Mesendoderm (in vitro differentiated cells): ENCODE data around the gene IQGAP2.
"Not testable (repeated sequence)": the region's sequence is repeated elsewhere in the genome, so short reads cannot be mapped to it uniquely, and the experiment has no call there.

Experiments
- DNase-seq: peaks from one replicate; pipeline ENCODE4 v3.0.0; 2013
- H2AK5ac ChIP-seq: 2 replicates; pipeline ENCODE4 v1.6.1; 2013; ENCODE audit warnings: low read length, inconsistent platforms
- H2BK120ac ChIP-seq: 2 replicates; pipeline ENCODE4 v1.6.1; 2013; ENCODE audit warnings: low read depth, mild to moderate bottlenecking, low read length, moderate library complexity, mixed read lengths
- H2BK15ac ChIP-seq: replicated peaks from 2 replicates; pipeline ENCODE4 v1.6.1; 2013; ENCODE audit warnings: low read depth, mild to moderate bottlenecking, moderate library complexity
- H2BK5ac ChIP-seq: 2 replicates; pipeline ENCODE4 v1.6.1; 2013; ENCODE audit warnings: low read length, inconsistent platforms
- H3K18ac ChIP-seq: 2 replicates; pipeline ENCODE4 v1.6.1; 2013; ENCODE audit warnings: mild to moderate bottlenecking, low read length, mixed read lengths
- H3K23ac ChIP-seq: one replicate; pipeline ENCODE4 v1.6.1; 2013; ENCODE audit warnings: low read length
- H3K27ac ChIP-seq: 2 replicates; pipeline ENCODE4 v1.5.1; 2013; ENCODE audit warnings: low read depth, mild to moderate bottlenecking, inconsistent platforms, low read length, moderate library complexity
- H3K27me3 ChIP-seq: 2 replicates; pipeline ENCODE4 v1.6.1; 2013; ENCODE audit warnings: low read length, control low read depth, mild to moderate bottlenecking, inconsistent platforms; ENCODE audit not compliant: insufficient read depth, poor library complexity
- H3K36me3 ChIP-seq: 2 replicates; pipeline ENCODE4 v1.6.1; 2013; ENCODE audit warnings: low read length, inconsistent platforms; ENCODE audit not compliant: control insufficient read depth, insufficient read depth
- H3K4ac ChIP-seq: one replicate; pipeline ENCODE4 v1.6.1; 2013; ENCODE audit warnings: low read depth, mild to moderate bottlenecking, low read length, moderate library complexity
- H3K4me1 ChIP-seq: 2 replicates; pipeline ENCODE4 v1.6.1; 2013; ENCODE audit warnings: low read depth, low read length, inconsistent platforms; ENCODE audit not compliant: control insufficient read depth
- H3K4me2 ChIP-seq: 2 replicates; pipeline ENCODE4 v1.6.1; 2013; ENCODE audit warnings: low read length
- H3K4me3 ChIP-seq: 2 replicates; pipeline ENCODE4 v1.5.1; 2013; ENCODE audit warnings: mild to moderate bottlenecking, low read length
- H3K56ac ChIP-seq: one replicate; pipeline ENCODE4 v1.6.1; 2013; ENCODE audit warnings: low read length
- H3K79me1 ChIP-seq: 2 replicates; pipeline ENCODE4 v1.6.1; 2013; ENCODE audit warnings: low read length, inconsistent platforms
- H3K79me2 ChIP-seq: 2 replicates; pipeline ENCODE4 v1.6.1; 2013; ENCODE audit warnings: mild to moderate bottlenecking, low read length; ENCODE audit not compliant: control insufficient read depth, insufficient read depth
- H3K9ac ChIP-seq: 2 replicates; pipeline ENCODE4 v1.6.1; 2013; ENCODE audit warnings: low read length, inconsistent platforms
- H4K5ac ChIP-seq: one replicate; pipeline ENCODE4 v1.6.1; 2013; ENCODE audit warnings: low read length
- H4K8ac ChIP-seq: one replicate; pipeline ENCODE4 v1.6.1; 2013; ENCODE audit warnings: low read depth, mild to moderate bottlenecking, control low read depth, low read length, moderate library complexity
- WGBS: extraction: QIAGEN DNeasy Blood & Tissue Kit; methylation state at CpG from one replicate; pipeline ENCODE4 v1.1.7; 2013; ENCODE audit warnings: low lambda C conversion rate, missing lambda C conversion rate; ENCODE audit not compliant: insufficient coverage; ENCODE audit errors: extremely low coverage; 5-methylcytosine and 5-hydroxymethylcytosine counted together

Gene IQGAP2

DNA sequence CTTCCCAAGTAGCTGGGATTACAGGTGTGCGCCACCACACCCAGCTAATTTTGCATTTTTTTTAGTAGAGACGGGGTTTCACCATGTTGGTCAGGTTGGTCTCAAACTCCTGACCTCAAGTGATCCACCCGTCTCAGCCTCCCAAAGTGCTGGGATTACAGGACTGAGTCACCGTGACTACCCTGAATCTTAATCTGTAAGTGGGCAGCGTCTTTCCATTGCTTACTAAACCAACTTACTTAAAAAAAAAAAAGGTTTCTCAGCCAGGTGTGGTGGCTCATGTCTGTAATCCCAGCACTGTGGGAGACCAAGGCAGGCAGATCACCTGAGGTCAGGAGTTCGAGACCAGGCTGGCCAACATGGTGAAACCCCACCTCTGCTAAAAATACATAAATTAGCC lies 25.5 kb downstream of the IQGAP2 start:
- no CpG with 5 or more reads among the region's 6 CpGs for WGBS
- H2BK15ac ChIP-seq, H3K4me1 ChIP-seq, H4K8ac ChIP-seq, H2BK120ac ChIP-seq, H3K9ac ChIP-seq, H3K56ac ChIP-seq, H3K27me3 ChIP-seq, H2AK5ac ChIP-seq, H3K4ac ChIP-seq, H3K79me2 ChIP-seq, H3K18ac ChIP-seq, H3K79me1 ChIP-seq, H2BK5ac ChIP-seq, DNase-seq, H4K5ac ChIP-seq, H3K36me3 ChIP-seq, H3K27ac ChIP-seq, H3K4me2 ChIP-seq, H3K4me3 ChIP-seq, H3K23ac ChIP-seq: not testable (repeated sequence)

DNA sequence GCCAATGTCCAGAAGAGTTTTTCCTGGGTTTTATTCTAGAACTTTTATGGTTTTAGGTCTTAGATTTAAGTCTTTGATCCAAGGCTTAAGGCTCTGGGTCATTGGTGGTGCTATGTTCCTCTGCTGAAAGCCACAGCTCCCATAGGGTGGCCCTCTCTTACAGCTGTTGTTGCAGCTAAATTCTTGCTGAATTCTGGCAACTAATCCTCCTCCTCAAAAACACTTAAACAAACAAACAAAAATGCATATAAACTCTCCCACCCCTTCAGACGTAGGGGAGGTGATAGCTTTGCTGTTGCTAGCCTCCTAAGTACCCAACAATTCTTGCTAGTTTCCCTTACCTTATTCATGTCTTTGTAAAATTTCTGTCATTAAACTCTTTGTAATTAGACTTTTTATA lies 30.2 kb downstream of the IQGAP2 start:
- no peak overlapping the region for H2BK5ac ChIP-seq
- no peak overlapping the region for H3K56ac ChIP-seq
- no peak overlapping the region for H3K27ac ChIP-seq
- H4K5ac ChIP-seq: no peak overlapping the region
- H3K36me3 ChIP-seq: no peaks in the 10 kb centered on the region
- no peak overlapping the region for H3K4me3 ChIP-seq
- H2AK5ac ChIP-seq: no peak overlapping the region
- peak overlapping the region; percentile 28 for H4K8ac ChIP-seq
- H3K79me2 ChIP-seq: no peaks in the 10 kb centered on the region
- no peak overlapping the region for H3K18ac ChIP-seq
- no CpG with 5 or more reads among the region's 1 CpG for WGBS
- no peak overlapping the region for H3K4ac ChIP-seq
- no peaks in the 10 kb centered on the region for H3K4me1 ChIP-seq
- no peak overlapping the region for H3K9ac ChIP-seq
- DNase-seq: no peak
- H3K79me1 ChIP-seq: no peaks in the 10 kb centered on the region
- no peak overlapping the region for H3K4me2 ChIP-seq
- H2BK120ac ChIP-seq: no peak overlapping the region
- no peak overlapping the region for H2BK15ac ChIP-seq
- H3K27me3 ChIP-seq: no peaks in the 10 kb centered on the region
- no peak overlapping the region for H3K23ac ChIP-seq

DNA sequence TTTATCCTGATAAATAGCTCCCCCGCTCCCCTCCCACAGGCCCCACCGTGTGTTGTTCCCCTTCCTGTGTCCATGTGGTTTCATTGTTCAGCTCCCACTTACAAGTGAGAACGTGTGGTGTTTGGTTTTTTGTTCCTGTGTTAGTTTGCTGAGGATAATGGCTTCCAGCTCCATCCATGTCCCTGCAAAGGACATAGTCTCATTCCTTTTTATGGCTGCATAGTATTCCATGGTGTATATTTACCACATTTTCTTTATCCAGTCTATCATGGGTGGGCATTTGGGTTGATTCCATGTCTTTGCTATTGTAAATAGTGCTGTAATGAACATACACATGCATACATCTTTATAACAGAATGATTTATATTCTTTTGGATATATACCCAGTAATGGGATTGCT lies 34.4 kb downstream of the IQGAP2 start:
- not testable (repeated sequence) for H2AK5ac ChIP-seq, H3K36me3 ChIP-seq, H3K27ac ChIP-seq, H2BK5ac ChIP-seq, H2BK120ac ChIP-seq, H3K4me2 ChIP-seq, H3K79me2 ChIP-seq, H3K4me3 ChIP-seq, H3K23ac ChIP-seq, H3K56ac ChIP-seq, H3K9ac ChIP-seq, H4K8ac ChIP-seq, DNase-seq, H3K18ac ChIP-seq, H4K5ac ChIP-seq, H3K79me1 ChIP-seq, H2BK15ac ChIP-seq, H3K4ac ChIP-seq, H3K4me1 ChIP-seq, H3K27me3 ChIP-seq
- no CpG with 5 or more reads among the region's 3 CpGs for WGBS

GRCh38 chr5:76438025-76438424 lies 34.9 kb downstream of the IQGAP2 start:
- Histone ChIP-seq H3K79me2 (no peaks in the 10 kb centered on the region), H3K4me3 (no peak overlapping the region), H3K9ac (no peak overlapping the region), H3K4me2 (no peak overlapping the region), H3K4ac (no peak overlapping the region), H3K4me1 (no peaks in the 10 kb centered on the region), H3K27me3 (no peaks in the 10 kb centered on the region), H4K8ac (no peak overlapping the region), H2BK120ac (no peak overlapping the region), H4K5ac (no peak overlapping the region), H3K36me3 (no peaks in the 10 kb centered on the region), H2AK5ac (no peak overlapping the region), H2BK5ac (no peak overlapping the region), H3K56ac (no peak overlapping the region), H2BK15ac (no peak overlapping the region), H3K79me1 (no peaks in the 10 kb centered on the region), H3K27ac (no peak overlapping the region), H3K18ac (no peak overlapping the region), H3K23ac (no peak overlapping the region)
- DNase-seq: no peak
- WGBS: no CpG with 5 or more reads among the region's 1 CpG

DNA sequence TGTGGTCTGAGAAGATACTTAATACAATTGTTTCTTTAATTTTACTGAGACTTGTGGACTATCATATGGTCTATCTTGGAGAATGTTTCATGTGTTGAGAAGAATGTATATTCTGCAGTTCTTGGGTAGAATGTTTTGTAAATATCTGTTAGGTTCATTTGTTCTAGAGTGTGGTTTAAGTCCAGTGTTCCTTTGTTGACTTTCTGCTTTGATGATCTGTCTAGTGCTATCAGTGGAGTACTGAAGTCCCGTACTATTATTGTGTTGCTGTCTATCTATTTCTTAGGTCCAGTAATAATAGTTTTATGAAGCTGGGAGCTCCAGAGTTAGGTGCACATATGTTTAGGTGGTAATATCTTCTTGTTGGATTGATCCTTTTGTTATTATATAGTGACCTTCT lies 36.1 kb downstream of the IQGAP2 start:
- Histone ChIP-seq H3K4me3 (no peak overlapping the region), H3K36me3 (no peaks in the 10 kb centered on the region), H3K18ac (no peak overlapping the region), H3K4me1 (no peaks in the 10 kb centered on the region), H3K9ac (no peak overlapping the region), H3K56ac (no peak overlapping the region), H4K5ac (no peak overlapping the region), H2BK120ac (no peak overlapping the region), H3K23ac (no peak overlapping the region), H3K27ac (no peak overlapping the region), H3K27me3 (no peaks in the 10 kb centered on the region), H3K79me2 (no peaks in the 10 kb centered on the region), H3K4ac (no peak overlapping the region), H2AK5ac (no peak overlapping the region), H4K8ac (no peak overlapping the region), H2BK15ac (no peak overlapping the region), H3K79me1 (no peaks in the 10 kb centered on the region), H2BK5ac (no peak overlapping the region), H3K4me2 (no peak overlapping the region)
- no peak for DNase-seq
- no CpG with 5 or more reads among the region's 1 CpG for WGBS

DNA sequence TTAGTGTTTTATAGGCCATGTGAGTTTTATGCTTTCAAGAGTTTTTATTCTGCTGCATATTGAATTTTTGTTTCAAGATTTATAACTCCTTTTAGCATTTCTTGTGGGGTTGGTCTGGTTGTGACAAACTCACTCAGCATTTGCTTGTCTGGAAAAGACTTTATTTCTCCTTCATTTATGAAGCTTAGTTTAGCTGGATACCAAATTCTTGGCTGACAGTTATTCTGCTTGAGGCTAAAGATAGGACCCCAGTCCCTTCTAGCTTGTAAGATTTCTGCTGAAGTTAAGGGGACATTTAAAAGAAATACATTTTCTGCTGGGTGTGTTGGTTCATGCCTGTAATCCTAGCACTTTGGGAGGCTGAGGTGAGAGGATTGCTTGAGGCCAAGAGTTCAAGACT lies 36.8 kb downstream of the IQGAP2 start:
- no peak overlapping the region for H3K9ac ChIP-seq
- H3K79me1 ChIP-seq: no peaks in the 10 kb centered on the region
- H2BK120ac ChIP-seq: no peak overlapping the region
- H3K56ac ChIP-seq: no peak overlapping the region
- no peaks in the 10 kb centered on the region for H3K79me2 ChIP-seq
- H3K36me3 ChIP-seq: no peaks in the 10 kb centered on the region
- no peak overlapping the region for H3K4me2 ChIP-seq
- H2BK5ac ChIP-seq: no peak overlapping the region
- no peak overlapping the region for H2BK15ac ChIP-seq
- H4K5ac ChIP-seq: no peak overlapping the region
- H3K4me1 ChIP-seq: no peaks in the 10 kb centered on the region
- DNase-seq: no peak
- no peaks in the 10 kb centered on the region for H3K27me3 ChIP-seq
- H4K8ac ChIP-seq: no peak overlapping the region
- H3K23ac ChIP-seq: no peak overlapping the region
- H3K27ac ChIP-seq: no peak overlapping the region
- H3K4ac ChIP-seq: no peak overlapping the region
- no peak overlapping the region for H3K18ac ChIP-seq
- no peak overlapping the region for H3K4me3 ChIP-seq
- no peak overlapping the region for H2AK5ac ChIP-seq
